Activated CD4-positive, CD25-positive, alpha-beta regulatory T cell (primary cell): Measurements from ENCODE around the gene RCCD1.
"Not testable (repeated sequence)": the region's sequence is repeated elsewhere in the genome, so short reads cannot be mapped to it uniquely, and the experiment has no call there.

Source experiments
- DNase-seq, 4 experiments: peaks; one replicate each; lab custom pipeline; 2025; lab: John Stamatoyannopoulos, UW

Gene RCCD1, protein sequence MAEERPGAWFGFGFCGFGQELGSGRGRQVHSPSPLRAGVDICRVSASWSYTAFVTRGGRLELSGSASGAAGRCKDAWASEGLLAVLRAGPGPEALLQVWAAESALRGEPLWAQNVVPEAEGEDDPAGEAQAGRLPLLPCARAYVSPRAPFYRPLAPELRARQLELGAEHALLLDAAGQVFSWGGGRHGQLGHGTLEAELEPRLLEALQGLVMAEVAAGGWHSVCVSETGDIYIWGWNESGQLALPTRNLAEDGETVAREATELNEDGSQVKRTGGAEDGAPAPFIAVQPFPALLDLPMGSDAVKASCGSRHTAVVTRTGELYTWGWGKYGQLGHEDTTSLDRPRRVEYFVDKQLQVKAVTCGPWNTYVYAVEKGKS

GRCh38 chr15:90954712-90955623, at the start of gene RCCD1:
Gene RCCD1 (plus strand): TSS chr15:90954884. CDS start chr15:90956735, 1,851 bp downstream.
- DNase-seq, result peak; percentile 72 to 76 (median 74)

- no peak for DNase-seq
Observed at GRCh38 chr15:90905306-90906180, 49.1 kb upstream of the RCCD1 start.

DNA sequence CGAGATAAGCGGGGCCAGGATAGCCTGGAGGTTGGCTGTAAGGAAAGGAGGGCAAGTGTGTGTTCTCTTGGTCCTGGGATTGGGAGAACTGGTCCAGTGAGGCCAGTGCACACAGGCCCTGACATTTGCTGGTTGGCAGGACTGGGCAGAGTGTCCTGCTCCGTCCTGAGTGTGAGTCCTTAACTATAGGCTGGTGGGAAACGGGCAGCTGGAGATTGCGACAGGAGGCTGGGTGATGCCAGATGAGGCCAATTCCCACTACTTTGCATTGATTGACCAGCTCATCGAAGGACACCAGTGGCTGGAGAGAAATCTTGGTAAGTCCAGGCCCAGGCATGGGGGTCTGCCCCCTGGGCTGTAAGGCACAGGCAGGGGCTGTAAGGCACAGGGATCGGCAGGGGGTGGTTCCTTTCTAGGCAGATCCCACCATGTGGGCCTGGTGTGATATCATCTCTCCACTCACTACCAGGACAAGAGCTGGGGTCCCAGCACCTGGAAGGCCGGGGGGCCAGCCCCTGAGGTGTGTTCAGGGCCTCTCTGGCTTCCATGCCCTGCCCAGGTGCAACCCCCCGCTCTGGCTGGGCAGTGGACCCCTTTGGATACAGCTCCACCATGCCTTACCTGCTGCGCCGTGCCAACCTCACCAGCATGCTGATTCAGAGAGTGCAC, 48.4 kb upstream of the RCCD1 start:
- no peak for DNase-seq

GRCh38 chr15:90907051-90907660, 47.5 kb upstream of the RCCD1 start:
- no peak for DNase-seq

- no peak for DNase-seq
Observed at GRCh38 chr15:90907838-90908507, 46.7 kb upstream of the RCCD1 start.

GRCh38 chr15:90909449-90909848, 45.2 kb upstream of the RCCD1 start:
- DNase-seq, result not testable (repeated sequence)

DNA sequence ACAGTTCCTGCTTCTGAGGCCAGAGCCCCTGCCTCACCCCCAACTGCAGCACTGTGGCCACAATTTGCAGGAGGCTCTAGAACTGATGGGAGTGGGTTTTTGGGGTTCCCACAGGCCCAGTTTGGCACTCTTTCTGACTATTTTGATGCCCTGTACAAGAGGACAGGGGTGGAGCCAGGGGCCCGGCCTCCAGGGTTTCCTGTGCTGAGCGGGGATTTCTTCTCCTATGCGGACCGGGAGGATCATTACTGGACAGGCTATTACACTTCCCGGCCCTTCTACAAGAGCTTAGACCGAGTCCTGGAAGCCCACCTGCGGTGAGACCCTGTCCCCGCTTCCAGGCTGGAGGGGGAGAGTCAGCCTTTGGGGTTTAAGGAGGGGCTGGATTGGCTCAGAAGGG, 44.7 kb upstream of the RCCD1 start:
- no peak for DNase-seq

GRCh38 chr15:90910441-90911301, 44.0 kb upstream of the RCCD1 start:
- DNase-seq, result no peak

GRCh38 chr15:90911302-90911623, 43.4 kb upstream of the RCCD1 start:
- no peak for DNase-seq

DNA sequence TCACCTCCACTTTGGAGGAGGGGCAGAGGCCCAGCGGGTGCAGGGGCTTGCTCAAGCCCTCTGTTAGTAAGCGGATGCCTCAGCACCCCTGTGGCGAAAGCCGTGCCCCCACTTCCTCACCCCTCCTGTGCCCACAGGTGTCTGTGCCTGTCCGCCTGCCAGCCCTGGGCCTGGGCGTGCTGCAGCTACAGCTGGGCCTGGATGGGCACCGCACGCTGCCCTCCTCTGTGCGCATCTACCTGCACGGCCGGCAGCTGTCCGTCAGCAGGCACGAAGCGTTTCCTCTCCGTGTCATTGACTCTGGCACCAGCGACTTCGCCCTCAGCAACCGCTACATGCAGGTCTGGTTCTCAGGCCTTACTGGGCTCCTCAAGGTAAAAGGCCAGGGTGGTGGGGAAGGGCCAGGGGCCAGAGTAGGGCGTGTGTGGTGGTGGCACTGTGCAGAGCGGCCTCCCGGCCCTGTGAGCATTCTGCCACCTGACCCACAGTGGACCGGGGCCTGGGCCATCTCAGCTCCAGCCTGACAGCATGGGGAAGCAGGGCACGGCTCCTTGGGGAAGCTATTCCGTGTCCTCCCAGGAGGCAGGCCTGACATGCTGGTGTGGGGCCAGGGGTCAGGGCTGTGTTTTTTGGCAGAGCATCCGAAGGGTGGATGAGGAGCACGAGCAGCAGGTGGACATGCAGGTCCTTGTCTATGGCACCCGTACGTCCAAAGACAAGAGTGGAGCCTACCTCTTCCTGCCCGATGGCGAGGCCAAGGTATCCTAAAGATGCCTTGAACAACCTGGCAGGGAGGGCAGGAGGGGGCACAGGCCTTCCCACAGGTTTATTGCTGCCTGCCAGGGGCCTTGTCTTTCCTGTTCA, 42.5 kb upstream of the RCCD1 start:
- DNase-seq, result no peak

DNA sequence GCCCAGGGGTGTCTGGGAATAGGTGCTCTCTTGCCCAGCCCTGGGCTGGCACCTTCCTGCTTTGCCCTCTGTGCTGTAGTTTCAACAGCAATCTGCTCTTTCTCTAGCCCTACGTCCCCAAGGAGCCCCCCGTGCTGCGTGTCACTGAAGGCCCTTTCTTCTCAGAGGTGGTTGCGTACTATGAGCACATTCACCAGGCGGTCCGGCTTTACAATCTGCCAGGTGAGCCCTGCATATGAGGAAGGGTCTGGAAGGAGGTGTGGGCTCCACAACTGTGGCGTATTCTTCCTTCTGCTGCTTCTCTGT, 42.0 kb upstream of the RCCD1 start:
- no peak for DNase-seq

- no peak for DNase-seq
Observed at GRCh38 chr15:90913398-90913944, 41.2 kb upstream of the RCCD1 start.

GRCh38 chr15:90914305-90915080, 40.2 kb upstream of the RCCD1 start:
- no peak for DNase-seq

- no peak for DNase-seq
Observed at GRCh38 chr15:90915216-90915807, 39.4 kb upstream of the RCCD1 start.

- no peak for DNase-seq
Observed at GRCh38 chr15:90915808-90916440, 38.8 kb upstream of the RCCD1 start.

- no peak for DNase-seq
Observed at GRCh38 chr15:90916461-90916860, 38.2 kb upstream of the RCCD1 start.

DNA sequence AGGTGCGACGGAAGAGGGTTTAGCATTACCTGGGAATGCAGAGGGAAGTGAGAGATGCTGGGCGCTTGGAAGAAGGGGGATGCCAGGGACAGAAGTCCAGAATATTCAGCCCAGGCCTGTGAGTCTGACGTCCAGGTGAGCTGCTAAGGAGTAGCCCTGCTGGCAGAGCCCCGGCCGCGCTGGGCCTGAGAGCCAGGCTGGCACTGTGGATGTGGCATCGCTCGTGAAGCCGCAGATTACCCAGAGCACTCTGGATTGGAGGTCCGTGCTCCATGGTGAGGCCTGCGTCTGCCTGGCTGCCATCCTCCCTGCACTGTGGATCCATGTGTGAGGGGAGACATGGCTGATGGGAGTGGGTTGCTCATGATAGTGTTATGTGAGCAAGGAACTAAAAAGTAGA, 37.1 kb upstream of the RCCD1 start:
- no peak for DNase-seq
